Natural killer cell treated with Interleukin-12 subunit alpha and Interleukin-12 subunit beta and Interleukin-15 and Interleukin-18, amount 100 ng/mL, for 72 hours (primary cell): ENCODE data around the gene PIK3CD. TPM values are rescaled to one million over a fixed set of nuclear protein-coding genes. Genes with fewer than 3 reads are reported as not detected.
"Not testable (repeated sequence)": the region's sequence is repeated elsewhere in the genome, so short reads cannot be mapped to it uniquely, and the experiment has no call there.

ENCODE experiments used
- ATAC-seq, 2 donors: fragments of 150-1000 bp; cut with Tn5 transposase in 1 of 2; sonication (Bioruptor Pico), chemical (Tn5 transposase) in 1 of 2; 2 replicates each; pipeline ENCODE4 v1.10.0; 2021
- DNase-seq: peaks from one replicate; pipeline ENCODE4 v3.0.0; 2022; ENCODE audit warnings: low spot score
- H3K27ac Mint-ChIP-seq, 2 donors: 1 replicate in 1 of 2; 2 replicates in 1 of 2; pipeline ENCODE4 v1.8.0; 2022; ENCODE audit warnings: mixed read lengths in 2 of 2, mild to moderate bottlenecking in 1 of 2, moderate library complexity in 1 of 2
- H3K27me3 Mint-ChIP-seq, 2 donors: 1 replicate in 1 of 2; 2 replicates in 1 of 2; pipeline ENCODE4 v1.8.0; 2022; ENCODE audit warnings: mixed read lengths in 2 of 2
- H3K36me3 Mint-ChIP-seq: one replicate; pipeline ENCODE4 v1.8.0; 2022; ENCODE audit warnings: mixed read lengths
- H3K4me1 Mint-ChIP-seq, 2 donors: 1 replicate in 1 of 2; 2 replicates in 1 of 2; pipeline ENCODE4 v1.8.0; 2022; ENCODE audit warnings: low read depth in 2 of 2, mixed read lengths in 2 of 2, mild to moderate bottlenecking in 1 of 2
- H3K4me3 Mint-ChIP-seq: one replicate; pipeline ENCODE4 v1.8.0; 2022; ENCODE audit warnings: mixed read lengths
- H3K9me3 Mint-ChIP-seq: 2 replicates; pipeline ENCODE4 v1.8.0; 2022; ENCODE audit warnings: mixed read lengths
- total RNA-seq, 2 donors: library from RNA; stranded (reverse); gene quantifications; one replicate each; pipeline ENCODE4 v1.2.3, GENCODE V29; 2022

The PIK3CD gene
- total RNA-seq, 2 donors from 2014 or later = 273 to 444 TPM

- Mint-ChIP-seq H3K4me3 (no peak overlapping the region), H3K27ac (no peak overlapping the region), H3K36me3 (peaks cover 4% of the 10 kb centered on the region), H3K4me1 (no peaks in the 10 kb centered on the region), H3K27me3 (no peaks in the 10 kb centered on the region), H3K9me3 (no peaks in the 10 kb centered on the region)
- no peak for DNase-seq
- peak in 1 of 2 donors; percentile 55 for ATAC-seq
Measured at GRCh38 chr1:9744106-9744799, 92.7 kb downstream of the PIK3CD start.

- no peak for DNase-seq
- Mint-ChIP-seq H3K4me3 (no peak overlapping the region), H3K27ac (no peak overlapping the region), H3K27me3 (no peaks in the 10 kb centered on the region), H3K36me3 (peaks cover 9% of the 10 kb centered on the region), H3K4me1 (peaks cover 0 to 4% of the 10 kb centered on the region in 2 donors), H3K9me3 (no peaks in the 10 kb centered on the region)
- ATAC-seq = no peak
Measured at GRCh38 chr1:9746211-9746610, 94.7 kb downstream of the PIK3CD start.

- Mint-ChIP-seq H3K27me3 (no peaks in the 10 kb centered on the region), H3K4me1 (peaks cover 2 to 4% of the 10 kb centered on the region in 2 donors), H3K36me3 (peaks cover 9% of the 10 kb centered on the region), H3K4me3 (no peak overlapping the region), H3K27ac (no peak overlapping the region), H3K9me3 (no peaks in the 10 kb centered on the region)
- DNase-seq (no peak), ATAC-seq (no peak)
Measured at GRCh38 chr1:9746651-9747050, 95.1 kb downstream of the PIK3CD start.

GRCh38 chr1:9748391-9748790 is 96.9 kb downstream of the PIK3CD start:
- H3K36me3 Mint-ChIP-seq, H3K4me3 Mint-ChIP-seq, H3K9me3 Mint-ChIP-seq, H3K4me1 Mint-ChIP-seq, H3K27ac Mint-ChIP-seq, H3K27me3 Mint-ChIP-seq, ATAC-seq, DNase-seq: not testable (repeated sequence)

- Mint-ChIP-seq H3K4me3 (no peak overlapping the region), H3K27ac (no peak overlapping the region), H3K9me3 (no peaks in the 10 kb centered on the region), H3K36me3 (peaks cover 5% of the 10 kb centered on the region), H3K27me3 (no peaks in the 10 kb centered on the region), H3K4me1 (peaks cover 2 to 4% of the 10 kb centered on the region in 2 donors)
- ATAC-seq (no peak), DNase-seq (no peak)
Measured at GRCh38 chr1:9749361-9749760, 97.8 kb downstream of the PIK3CD start.

GRCh38 chr1:9751971-9752370 is 100.4 kb downstream of the PIK3CD start:
- peaks cover 4 to 6% of the 10 kb centered on the region in 2 donors for H3K4me1 Mint-ChIP-seq

GRCh38 chr1:9753121-9753531 is 101.6 kb downstream of the PIK3CD start:
- Mint-ChIP-seq H3K4me1 (peaks cover 4 to 6% of the 10 kb centered on the region in 2 donors), H3K9me3 (no peaks in the 10 kb centered on the region), H3K27me3 (no peaks in the 10 kb centered on the region), H3K4me3 (no peak overlapping the region), H3K36me3 (peaks cover 5% of the 10 kb centered on the region), H3K27ac (no peak overlapping the region)
- no peak for DNase-seq
- ATAC-seq = peak in 1 of 2 donors; percentile 43

More at GRCh38 chr1:9751971-9752370, 100.4 kb downstream of the PIK3CD start:
- no peak for ATAC-seq
- Mint-ChIP-seq H3K36me3 (peaks cover 5% of the 10 kb centered on the region), H3K27ac (no peak overlapping the region), H3K9me3 (no peaks in the 10 kb centered on the region), H3K27me3 (no peaks in the 10 kb centered on the region), H3K4me3 (no peak overlapping the region)
- no peak for DNase-seq

GRCh38 chr1:9755441-9755995 is 104.0 kb downstream of the PIK3CD start:
- Mint-ChIP-seq H3K27ac (peak overlapping the region in 1 of 2 donors; percentile 2), H3K4me1 (peaks cover 4 to 8% of the 10 kb centered on the region in 2 donors), H3K27me3 (no peaks in the 10 kb centered on the region), H3K36me3 (peaks cover 5% of the 10 kb centered on the region), H3K4me3 (no peak overlapping the region), H3K9me3 (no peaks in the 10 kb centered on the region)
- ATAC-seq (no peak), DNase-seq (no peak)

- Mint-ChIP-seq H3K4me3 (no peak overlapping the region), H3K27ac (no peak overlapping the region), H3K4me1 (peaks cover 5 to 13% of the 10 kb centered on the region in 2 donors), H3K27me3 (no peaks in the 10 kb centered on the region), H3K9me3 (no peaks in the 10 kb centered on the region), H3K36me3 (no peaks in the 10 kb centered on the region)
- DNase-seq (no peak), ATAC-seq (no peak)
Measured at GRCh38 chr1:9758559-9759121, 107.1 kb downstream of the PIK3CD start.

- ATAC-seq (no peak), DNase-seq (no peak)
- no peaks in the 10 kb centered on the region for H3K9me3 Mint-ChIP-seq
- H3K36me3 Mint-ChIP-seq = no peaks in the 10 kb centered on the region
- H3K27me3 Mint-ChIP-seq = no peaks in the 10 kb centered on the region
- no peak overlapping the region for H3K27ac Mint-ChIP-seq
- H3K4me3 Mint-ChIP-seq = no peak overlapping the region
- peaks cover 9 to 21% of the 10 kb centered on the region in 2 donors for H3K4me1 Mint-ChIP-seq
Measured at GRCh38 chr1:9759939-9760338, 108.4 kb downstream of the PIK3CD start.

- peaks cover 9 to 17% of the 10 kb centered on the region in 2 donors for H3K4me1 Mint-ChIP-seq
- no peaks in the 10 kb centered on the region for H3K36me3 Mint-ChIP-seq
- no peak for DNase-seq
- H3K27ac Mint-ChIP-seq = no peak overlapping the region
- H3K9me3 Mint-ChIP-seq = no peaks in the 10 kb centered on the region
- no peaks in the 10 kb centered on the region for H3K27me3 Mint-ChIP-seq
- ATAC-seq = no peak
- H3K4me3 Mint-ChIP-seq = no peak overlapping the region
Measured at GRCh38 chr1:9760824-9761223, 109.3 kb downstream of the PIK3CD start.

GRCh38 chr1:9761855-9762254 is 110.3 kb downstream of the PIK3CD start:
- Mint-ChIP-seq H3K4me1 (peaks cover 9 to 18% of the 10 kb centered on the region in 2 donors), H3K36me3 (no peaks in the 10 kb centered on the region), H3K9me3 (no peaks in the 10 kb centered on the region), H3K27me3 (no peaks in the 10 kb centered on the region), H3K4me3 (no peak overlapping the region), H3K27ac (no peak overlapping the region)
- DNase-seq (no peak), ATAC-seq (no peak)

GRCh38 chr1:9762446-9762845 is 110.9 kb downstream of the PIK3CD start:
- not testable (repeated sequence) for ATAC-seq, DNase-seq, H3K27ac Mint-ChIP-seq, H3K4me3 Mint-ChIP-seq, H3K36me3 Mint-ChIP-seq, H3K27me3 Mint-ChIP-seq, H3K9me3 Mint-ChIP-seq
- peaks cover 9 to 20% of the 10 kb centered on the region in 2 donors for H3K4me1 Mint-ChIP-seq

- H3K27me3 Mint-ChIP-seq = no peaks in the 10 kb centered on the region
Measured at GRCh38 chr1:9763914-9764313, 112.4 kb downstream of the PIK3CD start.

More at GRCh38 chr1:9763914-9764313, 112.4 kb downstream of the PIK3CD start:
- no peak overlapping the region for H3K27ac Mint-ChIP-seq
- H3K4me1 Mint-ChIP-seq = peaks cover 9 to 24% of the 10 kb centered on the region in 2 donors
- no peak for DNase-seq
- H3K9me3 Mint-ChIP-seq = no peaks in the 10 kb centered on the region
- no peak overlapping the region for H3K4me3 Mint-ChIP-seq
- no peak for ATAC-seq
- no peaks in the 10 kb centered on the region for H3K36me3 Mint-ChIP-seq
